Left hindlimb (tissue), 1 donor: ENCODE results near the gene ALK.
"Not testable (repeated sequence)": the region's sequence is repeated elsewhere in the genome, so short reads cannot be mapped to it uniquely, and the experiment has no call there.

Experiments
- DNase-seq: peaks from one replicate; pipeline ENCODE4 v3.0.0-alpha.2; 2018

Gene ALK

DNA sequence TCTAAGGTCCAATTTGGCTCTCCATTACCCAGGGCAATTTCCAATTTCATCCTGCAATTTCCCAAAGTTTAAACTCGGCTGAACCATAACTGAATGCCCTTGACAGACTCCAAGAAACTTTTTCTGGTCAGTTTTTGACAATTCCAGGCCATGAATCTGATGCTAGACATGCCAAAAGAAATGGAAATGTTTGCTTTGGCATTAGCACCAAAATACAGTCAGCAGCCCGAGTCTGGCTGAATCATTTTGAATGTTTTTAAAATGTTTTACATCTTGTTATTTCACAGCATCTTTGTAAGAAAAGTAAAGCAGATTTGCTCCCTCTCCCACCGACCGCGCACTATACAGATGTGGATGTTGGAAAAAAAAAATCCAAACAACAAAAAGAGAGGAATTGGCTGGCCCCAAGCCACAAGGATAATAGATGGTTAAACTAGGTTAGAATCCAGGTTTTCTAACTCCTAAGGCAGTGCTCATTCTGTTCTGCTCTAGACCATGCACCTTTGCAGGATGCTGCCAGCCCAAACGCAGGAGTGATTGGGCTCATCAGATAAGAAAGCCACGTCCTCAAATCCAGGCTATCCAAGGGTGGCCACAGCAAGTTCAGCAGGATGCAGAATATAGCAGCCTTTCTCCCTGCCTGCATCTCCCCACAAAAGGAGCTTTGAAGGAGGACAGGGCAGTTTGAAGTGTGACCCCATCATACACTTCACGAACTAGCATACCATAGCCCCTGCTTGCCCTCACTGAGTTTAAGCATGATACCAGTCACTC lies 167.5 kb downstream of the ALK start:
- no peak for DNase-seq

DNA sequence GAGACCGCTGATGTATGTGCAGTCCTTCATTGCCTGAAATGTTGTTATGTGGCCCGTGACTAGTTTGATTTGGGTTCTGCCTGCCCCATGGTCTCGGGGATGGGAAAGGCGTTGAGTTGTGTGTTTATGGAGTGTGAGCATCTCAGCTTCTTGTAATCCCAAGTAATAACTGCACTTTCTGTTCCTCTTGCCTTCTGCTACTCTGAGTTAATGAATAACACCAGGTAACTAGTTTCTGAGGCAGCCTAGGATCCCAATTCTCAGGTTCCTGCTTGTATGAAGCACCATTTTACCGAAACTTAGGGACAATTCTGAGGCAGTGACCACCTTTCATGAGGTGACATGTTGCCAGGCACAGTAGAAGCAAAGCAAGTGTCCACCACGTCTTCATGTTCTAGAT lies 170.0 kb downstream of the ALK start:
- no peak for DNase-seq

DNA sequence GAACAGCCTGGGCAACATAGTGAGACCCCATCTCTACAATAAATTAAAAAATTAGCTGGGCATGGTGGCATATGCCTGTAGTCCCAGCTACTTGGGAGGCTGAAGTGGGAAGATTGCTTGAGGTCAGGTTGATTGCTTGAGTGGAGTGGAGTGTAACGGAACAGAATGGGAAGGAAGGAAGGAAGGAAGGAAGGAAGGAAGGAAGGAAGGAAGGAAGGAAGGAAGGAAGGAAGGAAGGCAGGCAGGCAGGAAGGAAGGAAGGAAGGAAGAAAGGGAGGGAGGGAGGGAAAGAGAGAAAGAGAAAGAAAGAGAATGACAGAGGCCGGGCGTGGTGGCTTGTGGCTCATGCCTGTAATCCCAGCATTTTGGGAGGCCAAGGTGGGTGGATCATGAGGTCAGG lies 170.9 kb downstream of the ALK start:
- not testable (repeated sequence) for DNase-seq

DNA sequence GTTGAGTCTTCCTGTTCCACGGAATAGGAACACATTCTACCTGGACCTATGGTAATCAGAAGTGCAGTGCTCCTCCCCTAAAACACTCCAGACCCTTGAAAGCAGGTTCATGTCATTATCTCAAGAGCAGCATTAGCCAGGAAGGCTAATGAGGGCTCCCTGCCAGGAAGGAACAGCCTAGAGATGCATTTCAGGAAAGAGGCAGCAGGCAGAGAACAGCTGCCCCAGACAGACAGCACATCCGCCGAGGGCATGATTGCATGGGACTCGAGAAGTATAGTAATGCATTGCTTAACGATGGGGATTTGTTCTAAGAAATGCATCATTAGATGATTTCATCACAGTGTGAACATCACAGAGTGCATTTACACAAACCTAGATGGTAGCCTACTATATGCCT lies 171.5 kb downstream of the ALK start:
- no peak for DNase-seq

DNA sequence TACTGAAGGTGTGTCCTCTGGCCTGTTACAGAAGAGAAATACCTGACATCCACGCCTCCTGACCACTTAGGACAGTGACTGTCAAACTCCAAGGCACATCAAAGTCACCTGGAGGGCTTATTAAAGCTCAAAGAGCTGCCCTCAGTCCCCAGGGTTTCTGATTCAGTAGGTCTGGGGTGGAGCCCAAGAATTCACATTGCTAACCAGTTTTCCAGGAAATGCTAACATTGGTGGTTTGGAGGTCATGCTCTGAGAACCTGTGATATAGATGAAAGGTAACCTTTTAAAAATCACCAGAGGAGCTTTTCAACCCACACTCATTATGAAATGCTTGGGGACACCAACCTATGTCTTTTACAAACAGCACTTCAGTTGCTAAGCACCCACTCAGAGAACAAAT lies 172.3 kb downstream of the ALK start:
- no peak for DNase-seq

DNA sequence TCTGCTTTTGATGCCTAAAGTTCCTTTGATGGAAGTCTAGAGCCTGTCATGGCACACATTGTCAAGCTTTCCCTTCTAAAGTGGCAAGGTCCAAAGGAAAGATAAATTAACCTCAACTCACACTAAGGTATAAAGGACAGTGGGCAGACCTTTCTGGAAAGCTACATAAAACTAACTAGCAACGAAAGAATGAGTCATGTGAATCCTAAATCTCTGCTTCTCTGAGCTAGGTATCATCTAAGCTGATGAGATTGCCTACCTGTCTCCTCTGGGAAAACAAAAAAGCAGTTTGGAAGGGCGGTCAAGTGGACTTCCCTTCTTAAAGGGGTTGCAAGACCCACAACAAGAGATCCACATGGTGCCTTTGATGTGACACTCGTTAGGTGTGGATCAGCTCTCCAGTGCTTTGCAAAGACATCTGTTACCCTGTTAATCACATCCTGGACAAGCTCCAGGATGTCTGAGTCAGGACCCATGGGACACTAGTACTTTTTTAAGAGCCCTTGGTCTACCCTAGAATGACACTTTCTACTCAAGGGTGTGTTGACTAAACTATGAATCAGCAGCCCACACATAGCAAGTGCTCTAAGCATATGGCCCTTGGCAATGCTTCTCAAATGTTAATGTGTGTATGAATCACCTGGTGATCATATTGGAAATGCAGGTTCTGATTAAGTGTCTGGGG lies 173.5 kb downstream of the ALK start:
- DNase-seq = no peak

DNA sequence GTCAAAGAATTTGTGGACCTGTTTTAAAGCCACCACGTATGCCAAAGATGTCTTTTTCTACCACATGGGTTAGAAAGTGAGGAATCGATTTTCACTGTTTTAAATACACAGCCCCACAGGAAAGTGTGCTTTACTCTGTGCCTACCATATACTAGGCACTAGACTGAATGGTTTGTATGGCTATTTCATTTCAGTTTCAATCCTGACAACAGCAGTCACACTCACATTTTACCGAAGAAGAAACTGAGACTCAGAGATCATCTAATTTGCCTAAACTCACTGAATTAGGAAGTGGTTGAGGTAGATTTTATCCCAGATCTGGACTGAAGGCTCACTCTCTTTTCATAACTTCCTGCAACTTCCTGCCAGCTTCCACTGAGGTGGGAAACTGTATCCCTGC lies 176.4 kb downstream of the ALK start:
- no peak for DNase-seq

DNA sequence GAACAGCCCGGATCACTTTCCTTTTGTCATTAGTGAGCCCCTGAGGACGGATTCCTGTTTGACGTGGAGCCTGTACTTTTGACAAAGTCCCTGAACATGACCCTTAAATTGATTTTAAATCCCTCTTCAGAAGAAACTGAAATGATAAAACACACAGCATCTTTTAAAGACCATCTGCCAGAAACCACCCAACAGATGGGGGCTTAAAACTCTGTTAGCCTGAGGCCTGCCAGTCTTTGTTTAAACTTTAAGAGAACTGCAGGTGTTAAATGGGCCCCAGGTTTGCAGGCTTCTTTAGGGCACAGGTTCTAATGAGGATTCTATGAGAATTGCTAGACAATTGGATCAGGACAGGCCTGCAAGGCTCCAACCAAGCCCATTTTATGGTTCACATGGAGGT lies 177.9 kb downstream of the ALK start:
- DNase-seq = no peak

DNA sequence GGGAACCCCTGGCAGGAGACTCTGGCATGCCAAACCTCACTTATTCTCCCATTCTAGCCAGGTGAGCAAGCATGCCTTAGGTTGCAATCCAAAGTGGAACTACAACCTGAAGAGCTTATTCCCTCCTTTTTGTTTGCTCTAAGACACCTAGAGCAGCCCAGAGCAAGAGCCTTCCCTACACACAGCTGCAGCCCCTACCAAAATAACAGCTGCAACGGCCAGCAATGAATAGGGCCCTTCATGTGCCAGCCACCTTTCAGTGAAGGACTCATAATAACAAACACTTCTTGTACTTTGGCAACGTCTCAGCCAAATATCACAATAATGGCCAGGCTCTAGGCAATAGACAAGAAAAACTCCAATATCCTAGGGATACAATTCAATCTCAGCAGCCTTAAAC lies 178.7 kb downstream of the ALK start:
- no peak for DNase-seq

DNA sequence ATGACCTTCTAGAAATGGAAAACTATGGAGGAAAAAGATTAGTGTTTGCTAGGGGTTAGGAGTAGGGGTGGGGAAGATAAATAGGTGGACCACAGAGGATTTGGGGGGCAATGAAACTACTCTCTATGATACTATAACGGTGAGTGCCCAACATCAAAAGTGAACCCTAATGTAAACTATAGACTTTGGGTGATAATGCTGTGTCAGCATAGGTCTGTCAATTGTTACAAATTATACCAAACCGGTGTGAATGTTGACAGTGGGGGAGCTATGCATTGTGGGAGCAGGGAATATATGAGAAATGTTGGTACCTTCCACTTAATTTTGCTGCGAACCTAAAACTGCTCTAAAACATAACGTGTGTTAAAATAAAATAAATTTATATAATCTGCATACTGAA lies 180.3 kb downstream of the ALK start:
- no peak for DNase-seq

DNA sequence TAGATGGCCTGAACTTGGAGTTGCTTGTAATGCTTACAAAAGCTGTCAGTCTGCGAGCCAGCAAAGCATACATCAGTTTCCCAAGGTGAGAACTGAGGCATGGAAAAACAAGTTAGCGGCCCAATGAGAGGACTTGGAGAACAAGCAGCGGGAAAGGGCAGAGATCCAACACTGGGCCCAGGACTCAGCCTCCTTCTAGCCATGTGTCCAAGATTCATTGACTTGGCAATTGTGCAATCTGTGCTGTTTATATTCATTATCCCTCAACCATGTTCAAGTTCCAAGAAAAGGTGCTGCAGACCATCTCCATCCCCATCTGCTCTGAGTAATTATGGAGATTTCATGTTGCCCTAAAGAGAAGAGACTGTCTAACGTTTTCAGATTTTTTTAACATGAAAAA lies 187.4 kb downstream of the ALK start:
- no peak for DNase-seq

DNA sequence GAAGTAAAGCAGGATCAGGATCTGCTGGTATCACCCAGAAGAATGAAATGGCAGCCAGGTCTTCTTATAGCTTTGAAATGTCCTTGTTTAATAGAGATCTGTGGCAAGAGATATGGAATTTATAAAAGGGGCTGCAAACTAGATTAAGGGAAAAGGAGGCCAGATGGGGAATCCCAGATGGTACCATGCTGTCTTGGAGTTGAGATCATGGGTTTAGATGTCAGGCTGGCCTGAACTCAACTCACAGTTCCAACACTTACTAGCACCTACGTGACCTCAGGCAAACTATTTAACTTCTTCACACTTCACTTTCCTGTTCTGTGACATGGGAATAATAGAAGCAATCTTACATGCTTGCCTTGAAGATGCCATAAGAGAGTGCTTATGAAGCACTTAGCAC lies 188.2 kb downstream of the ALK start:
- no peak for DNase-seq

DNA sequence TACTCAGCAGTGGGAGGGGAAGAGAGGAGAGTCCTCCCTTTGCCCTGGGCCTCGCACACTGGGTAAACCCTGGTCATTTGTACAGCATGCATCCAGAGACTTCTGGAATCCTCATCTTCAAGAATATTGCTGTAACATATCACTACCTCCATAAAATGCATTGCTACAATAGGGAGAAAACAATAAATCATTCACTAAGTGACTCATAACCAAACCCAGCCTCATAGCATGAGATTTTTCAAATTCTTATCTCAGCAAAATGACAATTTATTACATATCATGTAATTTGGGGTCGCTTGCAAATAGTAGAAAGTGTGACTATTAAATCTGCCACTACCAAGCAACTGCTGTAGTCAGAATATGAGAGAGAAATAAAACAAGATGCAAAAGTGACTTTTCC lies 189.4 kb downstream of the ALK start:
- no peak for DNase-seq

DNA sequence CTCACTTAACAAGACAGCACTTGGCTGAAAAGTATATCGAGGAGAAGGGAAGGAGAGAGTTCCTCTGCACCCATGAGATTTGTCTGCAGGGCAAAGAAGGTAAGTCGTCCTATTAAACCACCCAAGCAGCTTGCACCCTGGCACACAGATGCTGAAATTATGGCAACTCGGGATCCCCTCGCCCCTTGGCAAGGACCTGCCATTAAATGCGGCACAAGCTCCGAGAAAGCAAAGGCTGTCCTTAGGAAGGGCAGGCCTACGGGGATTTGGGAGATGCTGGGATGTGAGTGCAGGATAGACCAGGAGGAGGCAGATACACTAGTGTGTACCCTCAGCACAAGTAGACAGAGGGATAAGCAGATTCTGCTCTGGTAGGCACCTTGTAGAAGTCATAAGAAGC lies 191.5 kb downstream of the ALK start:
- no peak for DNase-seq

DNA sequence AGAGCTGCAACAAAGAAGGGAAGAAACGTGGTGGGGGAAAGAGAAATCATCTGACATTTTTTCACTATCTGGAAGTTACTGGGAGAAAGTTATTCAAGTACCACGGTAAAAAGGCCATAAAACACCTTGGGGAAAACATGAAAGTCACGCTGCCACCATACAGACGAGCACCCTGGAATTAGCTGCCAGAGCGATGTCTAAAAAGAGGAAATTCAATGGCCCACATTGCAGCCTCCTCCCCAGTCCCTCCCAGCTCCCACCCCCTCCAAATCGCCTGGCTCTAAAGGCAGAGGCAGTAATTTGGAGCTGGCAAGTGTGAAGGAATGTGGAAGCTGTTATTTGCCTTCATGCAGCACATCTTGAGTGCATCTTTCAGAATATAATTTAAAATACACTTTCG lies 192.0 kb downstream of the ALK start:
- no peak for DNase-seq

DNA sequence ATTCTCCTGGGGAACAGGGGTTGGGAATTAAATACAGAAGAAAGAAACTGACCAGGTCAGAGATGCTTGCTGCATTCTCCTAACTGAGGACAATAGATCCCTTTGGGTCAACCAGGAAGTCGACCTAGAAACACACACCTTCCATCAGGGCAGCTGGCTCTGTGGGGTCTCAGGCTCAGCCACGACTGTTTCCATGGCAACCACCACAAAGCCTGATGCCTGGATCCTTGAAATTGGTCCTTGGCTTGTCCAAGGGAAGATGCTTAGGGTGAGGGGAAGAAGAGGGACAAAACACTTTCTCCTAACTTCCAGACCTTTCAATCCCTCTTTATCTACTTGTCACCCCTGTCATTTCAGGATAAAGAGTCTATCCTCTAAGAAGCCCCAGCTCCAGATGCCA lies 194.4 kb downstream of the ALK start:
- DNase-seq = no peak

DNA sequence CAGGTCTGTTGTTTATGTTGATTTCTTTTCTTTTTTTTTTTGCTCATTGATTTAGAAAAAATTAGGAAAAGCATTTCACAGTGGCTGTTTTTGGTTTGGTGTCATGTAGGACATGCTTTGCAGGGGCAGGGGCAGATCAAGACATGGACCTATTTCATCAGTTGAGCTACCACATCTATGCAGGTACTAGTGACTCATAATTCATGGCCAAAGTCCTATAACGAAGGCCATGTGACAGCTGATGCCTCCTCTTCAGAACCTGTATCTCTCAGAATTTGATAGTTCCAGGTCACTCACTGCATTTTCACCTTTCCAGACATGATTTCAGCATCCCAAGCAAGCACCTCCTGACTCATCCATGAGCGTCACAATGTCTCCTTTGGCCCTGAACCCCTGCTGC lies 195.8 kb downstream of the ALK start:
- no peak for DNase-seq

DNA sequence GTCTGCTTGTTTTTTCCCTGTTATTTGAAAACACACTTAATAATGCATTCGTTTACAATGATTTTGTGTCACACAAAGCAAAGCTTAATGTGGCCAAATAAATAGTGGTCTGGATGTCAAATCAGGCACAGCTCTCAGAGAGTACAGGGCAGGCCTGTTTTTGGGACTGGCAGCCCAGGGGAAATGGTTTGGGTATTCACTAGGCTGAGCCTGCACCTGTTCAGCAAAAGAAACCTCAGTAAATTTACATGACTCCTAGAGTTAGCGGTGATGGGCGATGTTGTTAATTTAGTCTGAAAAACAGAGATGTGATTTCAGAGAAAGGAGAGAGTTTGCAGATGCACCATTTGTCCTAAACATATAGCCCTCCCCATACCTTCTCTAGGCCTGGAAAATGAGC lies 197.1 kb downstream of the ALK start:
- DNase-seq = no peak

DNA sequence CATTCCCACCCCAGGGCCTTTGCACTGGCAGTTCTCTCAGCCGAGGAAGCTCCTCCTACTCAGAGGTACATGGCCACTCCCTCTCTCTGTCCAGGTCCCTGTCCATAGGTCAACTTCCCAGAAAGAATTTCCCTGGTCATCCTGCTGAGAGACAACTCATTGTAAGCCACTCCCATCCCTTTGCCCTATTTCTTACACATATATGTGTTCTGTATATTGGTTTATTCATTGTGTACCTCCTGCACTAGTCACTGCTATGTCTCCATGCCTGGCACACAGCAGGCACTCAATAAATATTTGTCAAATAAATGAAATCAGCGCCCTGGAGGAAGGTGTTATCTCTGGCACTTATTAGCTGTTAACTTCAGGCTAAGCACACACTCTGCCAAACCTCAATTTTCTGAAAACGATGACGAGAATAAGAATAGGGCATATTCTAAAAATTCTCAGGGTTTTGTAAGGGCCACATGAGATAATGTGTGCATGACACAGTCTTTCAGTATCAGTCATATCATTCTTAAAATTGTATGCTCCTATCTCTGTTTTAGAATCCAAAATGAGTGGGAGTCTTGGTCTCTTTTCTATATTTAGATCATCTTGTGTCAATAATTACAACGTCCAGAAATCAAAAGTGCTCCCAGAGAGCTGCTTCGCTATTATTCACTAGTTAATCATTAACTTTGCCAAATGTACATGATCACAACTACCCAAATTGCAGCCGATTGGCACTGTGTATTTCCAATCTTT lies 198.0 kb downstream of the ALK start:
- no peak for DNase-seq

DNA sequence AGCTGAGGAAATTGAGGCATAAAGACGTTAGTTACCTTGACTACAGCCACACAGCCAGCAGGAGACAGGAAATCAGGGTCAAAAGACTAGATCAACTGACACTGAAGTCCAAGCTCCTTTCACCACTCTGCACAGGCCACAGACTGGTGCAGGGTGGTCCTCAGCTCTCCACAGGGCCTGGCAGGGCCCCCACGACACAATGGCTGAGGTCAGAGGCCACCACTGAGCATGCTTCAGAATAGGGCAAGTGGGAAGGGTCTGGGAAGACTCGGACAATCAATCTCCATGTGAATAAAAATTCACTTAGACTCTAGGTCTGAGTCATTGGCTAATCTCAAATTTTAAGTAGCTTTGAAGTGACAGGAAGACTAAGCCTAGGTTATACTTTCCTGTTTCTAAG lies 201.7 kb downstream of the ALK start:
- DNase-seq = no peak

DNA sequence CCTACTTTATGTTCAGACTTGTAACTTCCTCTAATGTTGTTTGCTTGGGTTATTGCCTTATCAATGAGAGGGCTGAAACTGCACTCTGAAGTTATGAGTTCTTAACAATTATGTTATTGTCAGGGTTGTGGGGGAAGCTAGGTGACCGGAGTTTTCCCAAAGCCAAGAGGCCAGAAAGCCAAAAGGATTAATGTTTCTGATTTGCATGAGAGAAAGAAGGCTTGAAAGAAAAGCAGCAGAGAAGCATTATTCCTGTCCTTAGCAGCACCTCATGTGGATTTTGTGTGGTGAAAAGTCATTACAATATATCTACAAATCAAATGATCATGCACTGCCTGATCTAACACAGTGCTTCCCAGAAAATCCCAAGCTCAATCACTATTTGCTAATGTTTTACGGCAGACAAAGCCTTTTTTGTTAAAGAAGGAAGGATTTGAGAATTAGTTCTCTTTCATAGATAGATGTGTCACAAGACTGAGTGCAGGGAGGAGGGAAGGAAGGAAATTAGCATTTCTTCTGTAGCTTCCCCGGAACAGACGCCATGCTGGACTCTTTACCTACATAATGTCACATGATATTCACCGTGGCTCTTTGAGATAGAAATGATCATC lies 203.2 kb downstream of the ALK start:
- DNase-seq = no peak

DNA sequence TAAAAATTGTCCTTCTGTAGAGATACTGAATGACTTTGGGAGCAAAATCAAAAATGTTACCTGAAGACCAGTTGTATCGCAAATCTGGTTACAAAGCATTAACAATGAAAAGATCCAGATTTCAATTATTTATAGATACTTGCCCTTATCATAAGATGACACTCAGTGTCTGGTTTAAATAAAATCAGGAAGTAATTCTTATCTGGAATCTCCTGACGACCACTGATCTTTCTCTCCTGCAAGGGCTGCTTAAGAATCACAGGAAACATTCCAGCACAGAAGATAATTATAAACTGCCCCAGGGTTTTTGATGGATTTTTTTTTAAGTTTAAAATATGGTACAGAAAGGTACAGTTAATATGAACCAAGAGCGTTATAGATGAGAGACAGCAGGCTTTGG lies 205.7 kb downstream of the ALK start:
- DNase-seq = no peak

DNA sequence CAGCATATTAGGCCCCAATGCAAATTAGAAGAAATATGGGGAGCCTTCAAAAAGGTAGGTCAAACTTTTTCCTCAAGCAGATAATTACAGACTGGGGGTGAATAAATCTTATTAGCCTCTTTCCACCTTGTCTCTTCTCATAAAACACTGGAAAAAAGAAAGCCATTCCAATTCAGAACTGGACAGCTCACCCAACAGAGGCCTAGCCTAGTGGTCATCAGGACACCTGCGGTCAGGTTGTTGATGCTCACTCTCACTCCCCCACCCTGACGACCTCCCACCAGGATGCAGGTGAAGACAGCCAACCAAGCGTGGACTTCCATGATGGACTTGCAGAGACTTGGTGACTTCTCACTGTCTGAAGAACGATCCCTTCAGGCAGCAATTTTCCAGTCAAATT lies 207.1 kb downstream of the ALK start:
- no peak for DNase-seq
